Raji (cell line): ENCODE data around the gene EEF1A2.

Experiments used
- POLR2A ChIP-seq: IDR thresholded peaks from 2 replicates; pipeline ENCODE4 v1.6.1; 2011; ENCODE audit warnings: low read depth, low read length, control low read depth; ENCODE audit not compliant: insufficient read depth

The EEF1A2 gene

GRCh38 chr20:63529861-63530787 is 31.2 kb upstream of the EEF1A2 start:
- no peak for TF ChIP-seq POLR2A

- TF ChIP-seq POLR2A, result no peak
These were observed 30.4 kb upstream of the EEF1A2 start for GRCh38 chr20:63529180-63529860.

GRCh38 chr20:63527184-63527583 is 28.3 kb upstream of the EEF1A2 start:
- no peak for TF ChIP-seq POLR2A

GRCh38 chr20:63525971-63526370 is 27.1 kb upstream of the EEF1A2 start:
- TF ChIP-seq POLR2A, result peak; percentile 28; the same call in 1 of the 2 replicates

- TF ChIP-seq POLR2A, result no peak
These were observed 26.3 kb upstream of the EEF1A2 start for GRCh38 chr20:63525185-63525584.

GRCh38 chr20:63522981-63523611 is 24.2 kb upstream of the EEF1A2 start:
- TF ChIP-seq POLR2A, result no peak

GRCh38 chr20:63522091-63522868 is 23.4 kb upstream of the EEF1A2 start:
- no peak for TF ChIP-seq POLR2A

- TF ChIP-seq POLR2A, result no peak
These were observed 22.7 kb upstream of the EEF1A2 start for GRCh38 chr20:63521602-63522001.

GRCh38 chr20:63520934-63521601 is 22.2 kb upstream of the EEF1A2 start:
- no peak for TF ChIP-seq POLR2A

GRCh38 chr20:63520504-63520933 is 21.6 kb upstream of the EEF1A2 start, which contains the start of gene PPDPF:
Gene PPDPF (plus strand): TSS chr20:63520765. CDS start chr20:63521309, 544 bp downstream.
- TF ChIP-seq POLR2A, result peak; percentile 88

- no peak for TF ChIP-seq POLR2A
These were observed 21.0 kb upstream of the EEF1A2 start for GRCh38 chr20:63519668-63520503.

- no peak for TF ChIP-seq POLR2A
These were observed 20.2 kb upstream of the EEF1A2 start for GRCh38 chr20:63518946-63519667.
